HG03025 (cell line): ENCODE measurements around the gene ARHGEF35.
"Not testable (repeated sequence)": the region's sequence is repeated elsewhere in the genome, so short reads cannot be mapped to it uniquely, and the experiment has no call there.

ENCODE experiments used
- ATAC-seq: cut with Tn5 transposase; IDR thresholded peaks from one replicate; pipeline ENCODE4 v1.9.1; 2021; ENCODE audit warnings: mild to moderate bottlenecking, moderate library complexity; ENCODE audit not compliant: unreplicated experiment, low FRiP score

ARHGEF35 gene

GRCh38 chr7:144179165-144179479 lies 16.5 kb downstream of the ARHGEF35 start:
- ATAC-seq: peak; percentile 70

DNA sequence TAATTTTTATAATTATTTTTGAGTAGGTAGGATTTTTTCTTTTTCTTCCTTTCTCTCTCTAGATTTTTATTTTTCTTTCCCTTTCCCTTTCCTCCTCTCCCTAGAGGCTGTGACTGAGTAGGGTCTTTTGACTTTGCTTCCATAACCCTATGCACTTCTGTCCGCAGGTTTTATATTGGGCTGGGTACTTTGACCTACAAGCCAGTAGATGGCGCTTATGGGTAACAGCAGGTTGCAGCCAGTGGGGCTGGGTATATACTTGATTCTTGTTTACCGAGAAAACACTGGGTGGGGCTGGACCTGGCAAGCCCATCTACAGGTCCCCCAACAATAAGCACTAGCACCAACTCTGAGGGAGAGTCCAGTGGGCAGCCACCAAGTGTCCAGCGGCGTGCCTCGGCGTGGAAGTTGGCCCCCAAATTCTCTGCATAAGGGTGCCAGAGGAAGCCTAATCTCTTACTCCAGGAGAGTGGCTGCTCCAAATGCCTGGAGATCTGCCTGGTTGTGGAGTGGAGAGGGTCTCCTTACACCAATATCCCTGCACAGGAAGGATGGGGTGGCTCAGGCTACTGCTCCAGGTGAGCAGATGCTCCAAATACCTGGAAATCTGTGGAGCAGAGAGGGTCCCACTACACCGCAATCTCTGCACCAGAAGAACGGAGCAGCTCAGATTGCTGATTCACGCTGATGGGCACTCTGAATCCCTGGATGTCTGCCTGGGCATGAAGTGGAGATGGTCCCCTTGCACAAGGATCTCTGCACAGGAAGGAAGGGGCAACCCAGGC lies 17.1 kb downstream of the ARHGEF35 start:
- peak; percentile 96 for ATAC-seq

DNA sequence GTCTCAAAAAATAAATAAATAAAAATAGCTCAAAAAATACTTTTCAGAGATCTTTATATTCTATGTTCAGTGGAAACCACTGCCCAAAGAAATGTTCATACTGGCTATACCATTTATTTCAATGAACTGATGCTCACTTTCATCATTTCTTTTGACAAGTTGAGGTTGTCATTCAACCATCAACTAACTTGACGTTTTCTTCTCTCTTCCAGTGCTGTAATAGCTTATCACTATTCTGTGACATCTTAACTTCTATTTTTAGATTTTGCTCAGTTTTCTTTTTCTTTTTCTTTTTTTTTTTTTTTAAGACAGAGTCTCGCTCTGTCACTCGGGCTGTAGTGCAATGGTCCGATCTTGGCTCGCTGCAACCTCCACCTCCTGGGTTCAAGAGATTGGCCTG lies 21.0 kb downstream of the ARHGEF35 start:
- no peak for ATAC-seq

DNA sequence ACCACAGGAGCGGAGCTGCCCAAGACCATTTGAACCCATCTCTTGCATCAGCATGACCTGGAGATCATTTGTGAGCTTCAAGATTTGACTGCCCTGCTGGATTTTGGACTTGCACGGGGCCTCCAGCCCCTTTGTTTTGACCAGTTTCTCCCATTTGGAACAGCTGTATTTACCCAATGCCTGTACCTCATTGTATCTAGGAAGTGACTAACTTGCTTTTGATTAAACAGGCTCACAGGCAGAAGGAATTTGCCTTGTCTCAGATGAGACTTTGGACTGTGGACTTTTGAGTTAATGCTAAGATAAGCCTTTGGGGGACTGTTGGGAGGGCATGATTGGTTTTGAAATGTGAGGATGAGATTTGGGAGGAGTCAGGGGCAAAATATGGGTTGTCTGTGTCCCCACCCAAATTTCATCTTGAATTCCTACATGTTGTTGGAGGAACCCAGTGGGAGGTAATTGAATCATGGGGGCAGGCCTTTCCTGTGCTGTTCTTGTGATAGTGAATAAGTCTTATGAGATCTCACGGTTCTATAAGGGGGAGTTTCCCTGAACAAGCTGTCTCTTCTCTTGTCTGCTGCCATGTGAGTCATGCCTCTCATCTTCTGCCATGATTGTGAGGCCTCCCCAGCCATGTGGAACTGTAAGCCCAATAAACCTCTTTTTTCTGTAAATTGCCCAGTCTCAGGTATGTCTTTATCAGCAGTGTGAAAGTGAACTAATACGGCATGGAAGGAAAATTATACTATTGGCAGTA lies 23.9 kb downstream of the ARHGEF35 start:
- ATAC-seq: not testable (repeated sequence)

GRCh38 chr7:144164784-144165183 lies 30.8 kb downstream of the ARHGEF35 start:
- no peak for ATAC-seq

GRCh38 chr7:144158861-144159260 lies 36.8 kb downstream of the ARHGEF35 start:
- ATAC-seq: no peak

GRCh38 chr7:144148224-144148827 lies 47.3 kb downstream of the ARHGEF35 start:
- no peak for ATAC-seq

- no peak for ATAC-seq
Observed at GRCh38 chr7:144144426-144144825, 51.2 kb downstream of the ARHGEF35 start.

GRCh38 chr7:144142187-144142586 lies 53.4 kb downstream of the ARHGEF35 start:
- no peak for ATAC-seq

DNA sequence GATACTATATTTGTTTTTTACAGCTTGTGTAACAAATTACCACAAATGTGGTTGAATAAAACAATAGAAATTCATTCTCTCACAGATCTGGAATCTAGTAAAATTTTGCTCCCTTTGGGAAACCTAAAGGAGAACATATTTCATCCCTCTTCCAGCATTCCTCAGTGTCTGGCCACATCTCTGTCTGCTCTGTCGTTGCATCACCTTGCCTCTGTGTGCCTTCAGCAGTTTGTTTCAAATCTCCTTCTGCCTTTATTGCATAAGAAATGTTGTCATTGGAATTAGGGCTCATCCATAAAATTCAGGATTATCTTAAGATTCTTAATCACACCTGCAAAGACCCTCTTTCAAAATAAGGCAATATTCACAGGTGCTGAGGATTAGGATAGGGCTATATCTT lies 58.1 kb downstream of the ARHGEF35 start:
- ATAC-seq: no peak
